ENCODE data around the gene C17orf67. TPM values are rescaled to one million over a fixed set of nuclear protein-coding genes. Genes with fewer than 3 reads are reported as not detected.

Gene C17orf67
- total and polyA plus RNA-seq, 10 of the 15 experiments (the other 5 are each of a cell fraction or from before 2014, with no cell fraction given), result 0.24 to 3.3 (median 0.89) TPM

DNA sequence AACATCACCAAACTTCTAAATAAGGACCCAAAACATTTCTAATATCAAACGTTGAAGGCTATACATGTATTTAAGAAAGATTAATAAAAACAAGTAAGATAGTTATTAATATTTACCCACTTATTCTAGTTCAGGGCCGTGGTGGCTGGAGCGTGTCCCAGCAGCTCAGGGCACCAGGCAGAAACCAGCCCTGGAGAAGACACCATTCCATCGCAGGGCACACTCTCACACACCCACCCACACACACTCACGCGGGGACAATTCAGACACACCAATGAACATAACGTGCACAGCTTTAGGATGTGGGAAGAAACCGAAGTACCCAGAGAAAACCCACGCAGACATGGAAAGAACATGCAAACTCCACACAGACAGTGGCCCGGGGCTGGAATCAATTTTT, 13.5 kb downstream of the C17orf67 start (continued):
- TF ChIP-seq, protein P1, sequence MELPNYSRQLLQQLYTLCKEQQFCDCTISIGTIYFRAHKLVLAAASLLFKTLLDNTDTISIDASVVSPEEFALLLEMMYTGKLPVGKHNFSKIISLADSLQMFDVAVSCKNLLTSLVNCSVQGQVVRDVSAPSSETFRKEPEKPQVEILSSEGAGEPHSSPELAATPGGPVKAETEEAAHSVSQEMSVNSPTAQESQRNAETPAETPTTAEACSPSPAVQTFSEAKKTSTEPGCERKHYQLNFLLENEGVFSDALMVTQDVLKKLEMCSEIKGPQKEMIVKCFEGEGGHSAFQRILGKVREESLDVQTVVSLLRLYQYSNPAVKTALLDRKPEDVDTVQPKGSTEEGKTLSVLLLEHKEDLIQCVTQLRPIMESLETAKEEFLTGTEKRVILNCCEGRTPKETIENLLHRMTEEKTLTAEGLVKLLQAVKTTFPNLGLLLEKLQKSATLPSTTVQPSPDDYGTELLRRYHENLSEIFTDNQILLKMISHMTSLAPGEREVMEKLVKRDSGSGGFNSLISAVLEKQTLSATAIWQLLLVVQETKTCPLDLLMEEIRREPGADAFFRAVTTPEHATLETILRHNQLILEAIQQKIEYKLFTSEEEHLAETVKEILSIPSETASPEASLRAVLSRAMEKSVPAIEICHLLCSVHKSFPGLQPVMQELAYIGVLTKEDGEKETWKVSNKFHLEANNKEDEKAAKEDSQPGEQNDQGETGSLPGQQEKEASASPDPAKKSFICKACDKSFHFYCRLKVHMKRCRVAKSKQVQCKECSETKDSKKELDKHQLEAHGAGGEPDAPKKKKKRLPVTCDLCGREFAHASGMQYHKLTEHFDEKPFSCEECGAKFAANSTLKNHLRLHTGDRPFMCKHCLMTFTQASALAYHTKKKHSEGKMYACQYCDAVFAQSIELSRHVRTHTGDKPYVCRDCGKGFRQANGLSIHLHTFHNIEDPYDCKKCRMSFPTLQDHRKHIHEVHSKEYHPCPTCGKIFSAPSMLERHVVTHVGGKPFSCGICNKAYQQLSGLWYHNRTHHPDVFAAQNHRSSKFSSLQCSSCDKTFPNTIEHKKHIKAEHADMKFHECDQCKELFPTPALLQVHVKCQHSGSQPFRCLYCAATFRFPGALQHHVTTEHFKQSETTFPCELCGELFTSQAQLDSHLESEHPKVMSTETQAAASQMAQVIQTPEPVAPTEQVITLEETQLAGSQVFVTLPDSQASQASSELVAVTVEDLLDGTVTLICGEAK (IDR thresholded peaks at IDR 0.05; ENCODE audit: borderline replicate concordance), result no peak
- TF ChIP-seq KDM1A (IDR thresholded peaks at IDR 0.05; ENCODE audit: borderline replicate concordance) (no peak), CBX5 (IDR thresholded peaks at IDR 0.05; ENCODE audit: low read depth) (no peak), RFX5 (IDR thresholded peaks at IDR 0.05; ENCODE audit: low read depth, low read length) (no peak), HDGF (IDR thresholded peaks at IDR 0.05) (no peak), ESRRA (IDR thresholded peaks at IDR 0.05; ENCODE audit: low read length) (no peak), CEBPB (IDR thresholded peaks at IDR 0.05; ENCODE audit: borderline replicate concordance in 1 of 2, low read depth in 2 of 2, low read length in 2 of 2) (no peak), POLR2AphosphoS5 (IDR thresholded peaks at IDR 0.05; ENCODE audit: low read length) (no peak), NBN (IDR thresholded peaks at IDR 0.05) (no peak), TCF3 (IDR thresholded peaks at IDR 0.05; ENCODE audit: borderline replicate concordance, insufficient read depth, low read depth, low read length) (no peak), SMAD1 (IDR thresholded peaks at IDR 0.05; ENCODE audit: low read depth, partially characterized antibody) (no peak), TCF12 (IDR thresholded peaks at IDR 0.05; ENCODE audit: low read depth, low read length) (no peak), FOS (IDR thresholded peaks at IDR 0.05; ENCODE audit: borderline replicate concordance, extremely low read depth, insufficient read length) (no peak), PAX5 (IDR thresholded peaks at IDR 0.05; ENCODE audit: borderline replicate concordance, low read depth, low read length) (no peak)
- TF ChIP-seq, protein P2, sequence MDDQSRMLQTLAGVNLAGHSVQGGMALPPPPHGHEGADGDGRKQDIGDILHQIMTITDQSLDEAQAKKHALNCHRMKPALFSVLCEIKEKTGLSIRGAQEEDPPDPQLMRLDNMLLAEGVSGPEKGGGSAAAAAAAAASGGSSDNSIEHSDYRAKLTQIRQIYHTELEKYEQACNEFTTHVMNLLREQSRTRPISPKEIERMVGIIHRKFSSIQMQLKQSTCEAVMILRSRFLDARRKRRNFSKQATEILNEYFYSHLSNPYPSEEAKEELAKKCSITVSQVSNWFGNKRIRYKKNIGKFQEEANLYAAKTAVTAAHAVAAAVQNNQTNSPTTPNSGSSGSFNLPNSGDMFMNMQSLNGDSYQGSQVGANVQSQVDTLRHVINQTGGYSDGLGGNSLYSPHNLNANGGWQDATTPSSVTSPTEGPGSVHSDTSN (IDR thresholded peaks at IDR 0.05; ENCODE audit: insufficient replicate concordance, low read depth, low read length), result no peak
- TF ChIP-seq, protein P3, sequence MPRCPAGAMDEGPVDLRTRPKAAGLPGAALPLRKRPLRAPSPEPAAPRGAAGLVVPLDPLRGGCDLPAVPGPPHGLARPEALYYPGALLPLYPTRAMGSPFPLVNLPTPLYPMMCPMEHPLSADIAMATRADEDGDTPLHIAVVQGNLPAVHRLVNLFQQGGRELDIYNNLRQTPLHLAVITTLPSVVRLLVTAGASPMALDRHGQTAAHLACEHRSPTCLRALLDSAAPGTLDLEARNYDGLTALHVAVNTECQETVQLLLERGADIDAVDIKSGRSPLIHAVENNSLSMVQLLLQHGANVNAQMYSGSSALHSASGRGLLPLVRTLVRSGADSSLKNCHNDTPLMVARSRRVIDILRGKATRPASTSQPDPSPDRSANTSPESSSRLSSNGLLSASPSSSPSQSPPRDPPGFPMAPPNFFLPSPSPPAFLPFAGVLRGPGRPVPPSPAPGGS (IDR thresholded peaks at IDR 0.05; ENCODE audit: borderline replicate concordance, insufficient read depth, low read depth, low read length, poor library complexity, severe bottlenecking), result no peak
